ENCODE data around the gene UBE2F. TPM values are rescaled to one million over a fixed set of nuclear protein-coding genes. Genes with fewer than 3 reads are reported as not detected.

UBE2F gene
- total and polyA plus RNA-seq, 2 of the 4 experiments (the other 2 are of a cell fraction) = 44.6 to 59.8 TPM

- H2AK9ac ChIP-seq (replicated peaks; ENCODE audit: low read depth, low read length, poor library complexity) = no peak overlapping the region
- H4K5ac ChIP-seq (ENCODE audit: low read depth, low read length) = no peak overlapping the region
- H2AK5ac ChIP-seq (ENCODE audit: low read depth, low read length) = no peak overlapping the region
- H3K4ac ChIP-seq (ENCODE audit: low read depth, low read length) = no peak overlapping the region
- no peak for DNase-seq
- TF ChIP-seq CHD1 (IDR thresholded peaks at IDR 0.05; ENCODE audit: low read depth, low read length) = no peak
- no peak for TF ChIP-seq MXI1 (IDR thresholded peaks at IDR 0.05; ENCODE audit: borderline replicate concordance, low read depth, low read length)
- no peak for TF ChIP-seq SMC3 (IDR thresholded peaks at IDR 0.05; ENCODE audit: low read depth, low read length)
- no peak for TF ChIP-seq MAFK (IDR thresholded peaks at IDR 0.05; ENCODE audit: low read depth, low read length)
- no peak for TF ChIP-seq CEBPB (IDR thresholded peaks at IDR 0.05; ENCODE audit: low read depth, low read length)
- no peak overlapping the region for H2AFZ ChIP-seq (replicated peaks; ENCODE audit: low read length, poor library complexity)
- H3K14ac ChIP-seq (replicated peaks; ENCODE audit: low read depth, low read length) = no peak overlapping the region
- ChIA-PET POLR2A (ENCODE audit: unreplicated experiment) (no interaction called here), CTCF (no interaction called here)
- H2BK5ac ChIP-seq (ENCODE audit: low read depth, low read length, poor library complexity, severe bottlenecking) = no peak overlapping the region
- H4K91ac ChIP-seq (ENCODE audit: insufficient read depth, low read depth, low read length) = no peak overlapping the region
- no peak overlapping the region for H4K8ac ChIP-seq (ENCODE audit: low read depth in 2 of 2, low read length in 2 of 2)
- H4K20me1 ChIP-seq (ENCODE audit: insufficient read depth, low read length) = no peaks in the 10 kb centered on the region
- WGBS, 2 experiments (ENCODE audit: extremely low coverage in 2 of 2, insufficient read length in 1 of 2) = no CpG with 5 or more reads among the region's 4 CpGs
- H3K36me3 ChIP-seq (ENCODE audit: control insufficient read depth, insufficient read depth, low read length) = peaks cover 4% of the 10 kb centered on the region; the same call in 1 of the 2 replicates
- no peak overlapping the region for H2BK20ac ChIP-seq (ENCODE audit: low read depth, low read length)
- H3K27me3 ChIP-seq (ENCODE audit: control insufficient read depth, insufficient read depth, low read length) = no peaks in the 10 kb centered on the region
- no peak overlapping the region for H3K27ac ChIP-seq (ENCODE audit: insufficient read depth, low read length)
- no peak overlapping the region for H3K9ac ChIP-seq (ENCODE audit: low read depth, low read length)
- H3K23ac ChIP-seq (ENCODE audit: low read depth, low read length) = no peak overlapping the region
- no peak overlapping the region for H2BK120ac ChIP-seq (ENCODE audit: low read depth, low read length)
- no peak overlapping the region for H2BK15ac ChIP-seq (ENCODE audit: low read depth, low read length)
- intact Hi-C loops (cut with micrococcal nuclease) (no loop called here), dilution Hi-C loops (cut with HindIII; ENCODE audit: low sequenced_read_pairs, unreplicated experiment) (no loop called here), in situ Hi-C loops (cut with MboI; ENCODE audit: low sequenced_read_pairs) (no loop called here)
- ATAC-seq (ENCODE audit: low read depth) = no peak
- BruUV-seq (replicated peaks) = no TSS peak
- H3K4me1 ChIP-seq (ENCODE audit: control insufficient read depth, insufficient read depth, low read length) = no peaks in the 10 kb centered on the region
- no peak overlapping the region for H3K56ac ChIP-seq (ENCODE audit: extremely low read depth, insufficient read depth, low read length)
- no peaks in the 10 kb centered on the region for H3K9me3 ChIP-seq (ENCODE audit: control insufficient read depth, insufficient read depth, low read length)
- H3K9me1 ChIP-seq (ENCODE audit: insufficient read depth, low read length) = no peaks in the 10 kb centered on the region
- no peak overlapping the region for H3K4me3 ChIP-seq (ENCODE audit: insufficient read depth, low read depth, low read length)
- H3K79me1 ChIP-seq (ENCODE audit: low read depth in 1 of 2, low read length in 2 of 2) = no peaks in the 10 kb centered on the region
- no peak overlapping the region for H3K4me2 ChIP-seq (ENCODE audit: low read depth, low read length)
- H3K18ac ChIP-seq (ENCODE audit: low read depth, low read length) = no peak overlapping the region
These were observed 124.1 kb downstream of the UBE2F start for GRCh38 chr2:238090887-238091286.
